HG03521 (cell line): ENCODE data around the gene TSPO2.

Experiments used
- ATAC-seq: cut with Tn5 transposase; IDR thresholded peaks from one replicate; pipeline ENCODE4 v1.9.1; 2021; ENCODE audit warnings: mild to moderate bottlenecking, moderate library complexity; ENCODE audit not compliant: unreplicated experiment

The TSPO2 gene

GRCh38 chr6:41049955-41050354, 7.7 kb downstream of the TSPO2 start:
- no peak for ATAC-seq

- no peak for ATAC-seq
These were observed 8.3 kb downstream of the TSPO2 start for GRCh38 chr6:41050536-41050935.

- ATAC-seq: no peak
These were observed 9.6 kb downstream of the TSPO2 start for GRCh38 chr6:41051873-41052272.

- ATAC-seq: no peak
These were observed 10.8 kb downstream of the TSPO2 start, which contains the start of gene APOBEC2 for GRCh38 chr6:41053041-41053440. Gene APOBEC2, plus strand, starts transcription at chr6:41053202. Its CDS starts 146 bp downstream, at chr6:41053348.

GRCh38 chr6:41054511-41054910, 12.2 kb downstream of the TSPO2 start:
- ATAC-seq: no peak

GRCh38 chr6:41055149-41055548, 12.9 kb downstream of the TSPO2 start:
- no peak for ATAC-seq

GRCh38 chr6:41056768-41057490, 14.7 kb downstream of the TSPO2 start:
- no peak for ATAC-seq

- no peak for ATAC-seq
These were observed 16.5 kb downstream of the TSPO2 start for GRCh38 chr6:41058783-41059181.

- ATAC-seq: no peak
These were observed 17.3 kb downstream of the TSPO2 start for GRCh38 chr6:41059556-41059955.

- ATAC-seq: no peak
These were observed 19.0 kb downstream of the TSPO2 start for GRCh38 chr6:41061196-41061726.

GRCh38 chr6:41062056-41062455, 19.8 kb downstream of the TSPO2 start:
- ATAC-seq: no peak

- no peak for ATAC-seq
These were observed 21.6 kb downstream of the TSPO2 start for GRCh38 chr6:41063884-41064285.

- ATAC-seq: no peak
These were observed 22.6 kb downstream of the TSPO2 start for GRCh38 chr6:41064841-41065240.

GRCh38 chr6:41065550-41066026, 23.3 kb downstream of the TSPO2 start:
- ATAC-seq: no peak

- ATAC-seq: no peak
These were observed 24.6 kb downstream of the TSPO2 start for GRCh38 chr6:41066867-41067304.

- peak; percentile 5 for ATAC-seq
These were observed 29.2 kb downstream of the TSPO2 start for GRCh38 chr6:41071501-41071922.

GRCh38 chr6:41071923-41072835, 29.9 kb downstream of the TSPO2 start, which contains the start of gene OARD1:
Gene OARD1, minus strand, starts transcription at chr6:41072356. Its CDS starts 722 bp downstream, at chr6:41071634.
- peak; percentile 61 for ATAC-seq

- peak; percentile 57 for ATAC-seq
These were observed 30.6 kb downstream of the TSPO2 start, which contains the start of gene NFYA for GRCh38 chr6:41072836-41073202. Gene NFYA, plus strand, starts transcription at chr6:41072974. Its CDS starts 6,116 bp downstream, at chr6:41079090.

GRCh38 chr6:41073203-41073967, 31.1 kb downstream of the TSPO2 start:
- ATAC-seq: peak; percentile 28

- ATAC-seq: no peak
These were observed 31.9 kb downstream of the TSPO2 start for GRCh38 chr6:41073968-41074691.
